Suprapubic skin (tissue), 4 donors: ENCODE data around the gene ACOX3.

ENCODE experiments used
- CTCF ChIP-seq, 2 donors: fragments of 200-600 bp in 1 of 2; fragments of 450-650 bp in 1 of 2; sonication (generic) in 1 of 2; IDR thresholded peaks; one replicate each; pipeline ENCODE4 v1.5.1; 2016 to 2019; ENCODE audit warnings: antibody characterized with exemption in 2 of 2, mild to moderate bottlenecking in 1 of 2, moderate library complexity in 1 of 2
- EP300 ChIP-seq: sonication (generic); formaldehyde crosslinking; IDR thresholded peaks from one replicate; pipeline ENCODE4 v1.6.1; 2017; ENCODE audit warnings: antibody characterized with exemption
- POLR2A ChIP-seq, 2 donors: fragments of 450-650 bp; IDR thresholded peaks; one replicate each; pipeline ENCODE4 v1.6.1; 2017; ENCODE audit warnings: antibody characterized with exemption in 2 of 2, mild to moderate bottlenecking in 2 of 2, moderate library complexity in 2 of 2
- POLR2AphosphoS5 ChIP-seq, 3 donors: sonication (generic); formaldehyde crosslinking; IDR thresholded peaks; one replicate each; pipeline ENCODE4 v1.6.1; 2017; ENCODE audit warnings: antibody characterized with exemption in 3 of 3

GRCh38 chr4:8412288-8412687, 28.2 kb downstream of the ACOX3 start:
- no peak for TF ChIP-seq CTCF (IDR thresholded peaks at IDR 0.05)
- TF ChIP-seq POLR2A (IDR thresholded peaks at IDR 0.05): no peak
- TF ChIP-seq POLR2AphosphoS5 (IDR thresholded peaks at IDR 0.05): no peak
- no peak for TF ChIP-seq EP300
